DND-41 (cell line): ENCODE results near the gene RELT.

ENCODE experiments used
- ATAC-seq: fragments of 200-7000 bp; cut with Tn5 transposase; 3 replicates; pipeline ENCODE4 v1.9.1; 2021; ENCODE audit warnings: low read depth; ENCODE audit not compliant: insufficient read depth
- DNase-seq: peaks from one replicate; pipeline ENCODE4 v3.0.0-alpha.2; 2020
- H2AFZ ChIP-seq: 2 replicates; pipeline ENCODE4 v1.6.0; 2012; ENCODE audit warnings: low read depth, low read length
- H3K27ac ChIP-seq: 2 replicates; pipeline ENCODE4 v1.5.1; 2012; ENCODE audit warnings: low read length, inconsistent platforms
- H3K27me3 ChIP-seq: fragments of 200-600 bp; sonication (generic); 2 replicates; pipeline ENCODE4 v1.6.0; 2012; ENCODE audit warnings: low read length, mild to moderate bottlenecking, inconsistent platforms; ENCODE audit not compliant: insufficient read depth, poor library complexity
- H3K36me3 ChIP-seq: 2 replicates; pipeline ENCODE4 v1.5.1; 2012; ENCODE audit warnings: low read length, inconsistent platforms; ENCODE audit not compliant: insufficient read depth
- H3K4me1 ChIP-seq: 2 replicates; pipeline ENCODE4 v1.5.1; 2012; ENCODE audit warnings: mild to moderate bottlenecking, low read length; ENCODE audit not compliant: insufficient read depth
- H3K4me2 ChIP-seq: 2 replicates; pipeline ENCODE4 v1.6.0; 2012; ENCODE audit warnings: mild to moderate bottlenecking, moderate library complexity, low read length, inconsistent platforms; ENCODE audit not compliant: insufficient read depth
- H3K4me3 ChIP-seq, 2 experiments: fragments of 200-600 bp in 1 of 2; shearing (Covaris generic) in 1 of 2; 2 replicates each; pipeline ENCODE4 v1.5.1; 2012 to 2016; ENCODE audit warnings: inconsistent platforms in 2 of 2, low read length in 2 of 2, mild to moderate bottlenecking in 2 of 2, low read depth in 1 of 2, moderate library complexity in 1 of 2
- H3K79me2 ChIP-seq: 2 replicates; pipeline ENCODE4 v1.6.0; 2012; ENCODE audit warnings: low read length, inconsistent platforms; ENCODE audit not compliant: insufficient read depth
- H3K9ac ChIP-seq: 2 replicates; pipeline ENCODE4 v1.6.0; 2012; ENCODE audit warnings: low read depth, mild to moderate bottlenecking, inconsistent platforms, low read length, moderate library complexity
- H3K9me3 ChIP-seq: 2 replicates; pipeline ENCODE4 v1.5.1; 2012; ENCODE audit warnings: low read length, moderate library complexity, mild to moderate bottlenecking, inconsistent platforms; ENCODE audit not compliant: insufficient read depth, severe bottlenecking
- H4K20me1 ChIP-seq: 2 replicates; pipeline ENCODE4 v1.6.0; 2012; ENCODE audit warnings: low read length; ENCODE audit not compliant: insufficient read depth
- EZH2 ChIP-seq: IDR thresholded peaks from 3 replicates; pipeline ENCODE4 v1.6.1; 2012; ENCODE audit warnings: borderline replicate concordance, low read depth, mild to moderate bottlenecking, moderate library complexity, low read length, inconsistent platforms; ENCODE audit not compliant: severe bottlenecking
- TF ChIP-seq, protein P1 (sequence below): IDR thresholded peaks from 2 replicates; pipeline ENCODE4 v1.5.1; 2012; ENCODE audit warnings: borderline replicate concordance, low read length, moderate library complexity, mild to moderate bottlenecking; ENCODE audit not compliant: poor library complexity, severe bottlenecking; ENCODE audit errors: extremely low read depth

RELT gene

DNA sequence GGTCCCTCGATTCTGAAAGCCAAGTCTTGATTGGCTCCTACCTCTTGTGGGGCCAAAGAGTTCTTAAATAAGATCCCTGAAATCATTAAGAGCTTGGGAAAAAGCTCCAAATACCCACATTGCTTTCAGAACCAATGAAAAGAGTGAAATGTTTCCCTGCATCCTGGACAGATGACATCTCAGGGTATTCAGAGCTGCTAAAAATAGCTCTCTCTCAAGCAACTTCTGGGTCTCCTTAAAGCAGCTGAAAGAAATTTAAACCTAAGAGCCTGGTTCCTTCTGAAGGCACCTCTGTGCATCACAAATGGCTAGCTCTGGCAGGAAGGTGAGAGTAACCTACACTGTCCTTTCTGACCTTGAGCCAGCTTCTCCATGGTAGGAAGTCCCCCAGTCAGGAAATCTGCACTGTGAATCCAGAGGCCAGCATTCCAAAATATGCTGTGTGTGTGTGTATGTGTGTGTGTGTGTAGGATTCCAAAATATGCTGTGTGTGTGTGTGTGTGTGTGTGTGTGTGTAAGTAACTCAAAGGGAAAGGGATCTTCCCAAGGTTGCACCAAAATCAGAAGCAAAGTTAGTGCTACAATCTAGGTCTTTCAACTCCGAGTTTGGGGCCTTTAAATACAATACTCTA lies 50.1 kb downstream of the RELT start:
- ATAC-seq (no peak), DNase-seq (no peak)
- Histone ChIP-seq H3K27ac (no peak overlapping the region), H3K79me2 (no peaks in the 10 kb centered on the region), H2AFZ (no peak overlapping the region), H4K20me1 (no peaks in the 10 kb centered on the region), H3K4me1 (no peaks in the 10 kb centered on the region), H3K9me3 (no peaks in the 10 kb centered on the region), H3K4me3 (no peak overlapping the region), H3K27me3 (no peaks in the 10 kb centered on the region), H3K36me3 (peaks cover 9% of the 10 kb centered on the region; the same call in 1 of the 2 replicates), H3K4me2 (no peak overlapping the region), H3K9ac (no peak overlapping the region)
- TF ChIP-seq, protein P1, sequence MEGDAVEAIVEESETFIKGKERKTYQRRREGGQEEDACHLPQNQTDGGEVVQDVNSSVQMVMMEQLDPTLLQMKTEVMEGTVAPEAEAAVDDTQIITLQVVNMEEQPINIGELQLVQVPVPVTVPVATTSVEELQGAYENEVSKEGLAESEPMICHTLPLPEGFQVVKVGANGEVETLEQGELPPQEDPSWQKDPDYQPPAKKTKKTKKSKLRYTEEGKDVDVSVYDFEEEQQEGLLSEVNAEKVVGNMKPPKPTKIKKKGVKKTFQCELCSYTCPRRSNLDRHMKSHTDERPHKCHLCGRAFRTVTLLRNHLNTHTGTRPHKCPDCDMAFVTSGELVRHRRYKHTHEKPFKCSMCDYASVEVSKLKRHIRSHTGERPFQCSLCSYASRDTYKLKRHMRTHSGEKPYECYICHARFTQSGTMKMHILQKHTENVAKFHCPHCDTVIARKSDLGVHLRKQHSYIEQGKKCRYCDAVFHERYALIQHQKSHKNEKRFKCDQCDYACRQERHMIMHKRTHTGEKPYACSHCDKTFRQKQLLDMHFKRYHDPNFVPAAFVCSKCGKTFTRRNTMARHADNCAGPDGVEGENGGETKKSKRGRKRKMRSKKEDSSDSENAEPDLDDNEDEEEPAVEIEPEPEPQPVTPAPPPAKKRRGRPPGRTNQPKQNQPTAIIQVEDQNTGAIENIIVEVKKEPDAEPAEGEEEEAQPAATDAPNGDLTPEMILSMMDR, result no peak
- no peak for TF ChIP-seq EZH2

DNA sequence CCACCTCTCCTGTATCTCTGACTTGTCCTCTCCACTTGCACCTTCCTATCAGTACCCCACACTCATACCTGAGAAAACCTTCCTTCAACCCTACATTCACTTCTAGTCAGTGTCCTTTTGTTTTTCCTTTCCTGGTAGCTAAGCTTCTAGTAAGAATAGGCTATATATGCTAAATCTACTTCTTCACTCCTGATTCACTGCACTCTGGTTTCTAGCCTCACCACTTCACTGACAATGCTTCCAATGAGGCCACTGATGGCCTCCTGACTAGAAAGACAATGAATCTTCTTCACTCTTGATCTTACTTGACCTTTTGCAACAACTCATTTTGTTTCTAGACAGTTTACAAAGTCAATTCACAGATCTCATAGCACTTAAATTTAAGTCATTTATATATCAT lies 52.0 kb downstream of the RELT start:
- no peak for DNase-seq
- Histone ChIP-seq H3K9me3 (no peaks in the 10 kb centered on the region), H3K4me3 (no peak overlapping the region), H3K4me2 (no peak overlapping the region), H4K20me1 (no peaks in the 10 kb centered on the region), H3K9ac (no peak overlapping the region), H3K4me1 (no peaks in the 10 kb centered on the region), H3K27me3 (no peaks in the 10 kb centered on the region), H3K36me3 (peaks cover 9% of the 10 kb centered on the region; the same call in 1 of the 2 replicates), H2AFZ (no peak overlapping the region), H3K79me2 (no peaks in the 10 kb centered on the region), H3K27ac (no peak overlapping the region)
- TF ChIP-seq, protein P1, result no peak
- TF ChIP-seq EZH2, result no peak
- ATAC-seq, result no peak

DNA sequence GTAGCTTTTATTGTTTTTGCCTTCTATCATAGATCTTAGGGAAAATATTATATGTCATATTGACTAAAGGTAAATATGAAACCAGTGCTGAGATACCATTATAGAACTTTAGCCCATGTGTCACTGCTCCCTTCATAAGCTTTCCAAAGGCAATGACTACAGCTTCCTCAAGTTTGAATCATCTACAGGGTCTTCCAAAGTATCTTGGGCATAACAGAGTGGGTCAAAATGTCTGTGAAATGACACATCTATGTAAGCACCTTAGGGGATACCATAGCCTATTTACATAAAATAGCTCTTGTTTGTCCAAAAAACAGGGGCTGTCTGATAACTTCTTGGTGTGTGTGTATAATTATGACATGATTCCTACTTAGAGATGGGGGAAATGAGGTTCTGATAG lies 52.5 kb downstream of the RELT start:
- no peaks in the 10 kb centered on the region for H3K4me1 ChIP-seq
- no peak for ATAC-seq
- H3K4me2 ChIP-seq, result no peak overlapping the region
- no peaks in the 10 kb centered on the region for H3K79me2 ChIP-seq
- no peak overlapping the region for H3K27ac ChIP-seq
- no peak overlapping the region for H3K4me3 ChIP-seq
- DNase-seq, result no peak
- H2AFZ ChIP-seq, result no peak overlapping the region
- TF ChIP-seq EZH2, result no peak
- TF ChIP-seq, protein P1, result no peak
- peaks cover 9% of the 10 kb centered on the region; the same call in 1 of the 2 replicates for H3K36me3 ChIP-seq
- H4K20me1 ChIP-seq, result no peaks in the 10 kb centered on the region
- no peak overlapping the region for H3K9ac ChIP-seq
- H3K27me3 ChIP-seq, result no peaks in the 10 kb centered on the region
- no peaks in the 10 kb centered on the region for H3K9me3 ChIP-seq
